ENCODE measurements around the gene GSE1.
A peak's percentile ranks its signal among the peaks of the same experiment; 100 is the strongest.

The GSE1 gene

GRCh38 chr16:85657267-85657650 is 44.1 kb downstream of the GSE1 start:
- Histone ChIP-seq H3K9ac (ENCODE audit: low read length) (no peak overlapping the region), H3K4me3 (ENCODE audit: low read length) (no peak overlapping the region), H3K4me1 (ENCODE audit: control insufficient read depth, insufficient read depth, low read length) (peaks cover 14% of the 10 kb centered on the region), H3K27me3 (replicated peaks; ENCODE audit: control insufficient read depth, insufficient read depth, low read length) (no peaks in the 10 kb centered on the region), H3K9me3 (ENCODE audit: control insufficient read depth, low read length) (no peaks in the 10 kb centered on the region), H3K36me3 (ENCODE audit: control insufficient read depth, insufficient read depth, low read length, severe bottlenecking) (peaks cover 80% of the 10 kb centered on the region)
- no peak for DNase-seq (ENCODE audit: low read depth)

GRCh38 chr16:85657996-85658395 is 44.9 kb downstream of the GSE1 start:
- Histone ChIP-seq H3K9ac (ENCODE audit: low read length) (no peak overlapping the region), H3K27me3 (replicated peaks; ENCODE audit: control insufficient read depth, insufficient read depth, low read length) (no peaks in the 10 kb centered on the region), H3K4me3 (ENCODE audit: low read length) (no peak overlapping the region), H3K36me3 (ENCODE audit: control insufficient read depth, insufficient read depth, low read length, severe bottlenecking) (peaks cover 88% of the 10 kb centered on the region), H3K4me1 (ENCODE audit: control insufficient read depth, insufficient read depth, low read length) (peaks cover 14% of the 10 kb centered on the region), H3K9me3 (ENCODE audit: control insufficient read depth, low read length) (no peaks in the 10 kb centered on the region)
- no peak for DNase-seq (ENCODE audit: low read depth)

GRCh38 chr16:85658504-85659326 is 45.6 kb downstream of the GSE1 start:
- H3K9ac ChIP-seq (ENCODE audit: low read length): no peak overlapping the region
- no peak overlapping the region for H3K4me3 ChIP-seq (ENCODE audit: low read length)
- H3K27me3 ChIP-seq (replicated peaks; ENCODE audit: control insufficient read depth, insufficient read depth, low read length): no peaks in the 10 kb centered on the region
- no peak for DNase-seq (ENCODE audit: low read depth)
- peaks cover 94% of the 10 kb centered on the region for H3K36me3 ChIP-seq (ENCODE audit: control insufficient read depth, insufficient read depth, low read length, severe bottlenecking)
- no peaks in the 10 kb centered on the region for H3K9me3 ChIP-seq (ENCODE audit: control insufficient read depth, low read length)
- H3K4me1 ChIP-seq (ENCODE audit: control insufficient read depth, insufficient read depth, low read length): peaks cover 14% of the 10 kb centered on the region

- DNase-seq (ENCODE audit: low read depth): no peak
- peaks cover 14% of the 10 kb centered on the region for H3K4me1 ChIP-seq (ENCODE audit: control insufficient read depth, insufficient read depth, low read length)
- H3K4me3 ChIP-seq (ENCODE audit: low read length): no peak overlapping the region
- H3K27me3 ChIP-seq (replicated peaks; ENCODE audit: control insufficient read depth, insufficient read depth, low read length): no peaks in the 10 kb centered on the region
- no peak overlapping the region for H3K9ac ChIP-seq (ENCODE audit: low read length)
- peaks cover 95% of the 10 kb centered on the region for H3K36me3 ChIP-seq (ENCODE audit: control insufficient read depth, insufficient read depth, low read length, severe bottlenecking)
- no peaks in the 10 kb centered on the region for H3K9me3 ChIP-seq (ENCODE audit: control insufficient read depth, low read length)
Measured at GRCh38 chr16:85659336-85659735, 46.2 kb downstream of the GSE1 start.

GRCh38 chr16:85659805-85660511 is 46.8 kb downstream of the GSE1 start:
- no peak overlapping the region for H3K4me3 ChIP-seq (ENCODE audit: low read length)
- H3K27me3 ChIP-seq (replicated peaks; ENCODE audit: control insufficient read depth, insufficient read depth, low read length): no peaks in the 10 kb centered on the region
- peaks cover 95% of the 10 kb centered on the region for H3K36me3 ChIP-seq (ENCODE audit: control insufficient read depth, insufficient read depth, low read length, severe bottlenecking)
- H3K4me1 ChIP-seq (ENCODE audit: control insufficient read depth, insufficient read depth, low read length): peaks cover 14% of the 10 kb centered on the region
- peak; percentile 58 for DNase-seq (ENCODE audit: low read depth)
- no peak overlapping the region for H3K9ac ChIP-seq (ENCODE audit: low read length)
- no peaks in the 10 kb centered on the region for H3K9me3 ChIP-seq (ENCODE audit: control insufficient read depth, low read length)

GRCh38 chr16:85660843-85661739 is 48.0 kb downstream of the GSE1 start:
- Histone ChIP-seq H3K9ac (ENCODE audit: low read length) (no peak overlapping the region), H3K4me1 (ENCODE audit: control insufficient read depth, insufficient read depth, low read length) (peaks cover 13% of the 10 kb centered on the region), H3K9me3 (ENCODE audit: control insufficient read depth, low read length) (no peaks in the 10 kb centered on the region), H3K36me3 (ENCODE audit: control insufficient read depth, insufficient read depth, low read length, severe bottlenecking) (peaks cover 97% of the 10 kb centered on the region), H3K4me3 (ENCODE audit: low read length) (no peak overlapping the region), H3K27me3 (replicated peaks; ENCODE audit: control insufficient read depth, insufficient read depth, low read length) (no peaks in the 10 kb centered on the region)
- DNase-seq (ENCODE audit: low read depth): no peak

GRCh38 chr16:85661740-85662481 is 48.8 kb downstream of the GSE1 start:
- Histone ChIP-seq H3K36me3 (ENCODE audit: control insufficient read depth, insufficient read depth, low read length, severe bottlenecking) (peaks cover 97% of the 10 kb centered on the region), H3K9ac (ENCODE audit: low read length) (no peak overlapping the region), H3K9me3 (ENCODE audit: control insufficient read depth, low read length) (no peaks in the 10 kb centered on the region), H3K4me1 (ENCODE audit: control insufficient read depth, insufficient read depth, low read length) (peaks cover 6% of the 10 kb centered on the region), H3K27me3 (replicated peaks; ENCODE audit: control insufficient read depth, insufficient read depth, low read length) (no peaks in the 10 kb centered on the region), H3K4me3 (ENCODE audit: low read length) (no peak overlapping the region)
- no peak for DNase-seq (ENCODE audit: low read depth)

- peaks cover 97% of the 10 kb centered on the region for H3K36me3 ChIP-seq (ENCODE audit: control insufficient read depth, insufficient read depth, low read length, severe bottlenecking)
- no peaks in the 10 kb centered on the region for H3K27me3 ChIP-seq (replicated peaks; ENCODE audit: control insufficient read depth, insufficient read depth, low read length)
- no peak overlapping the region for H3K9ac ChIP-seq (ENCODE audit: low read length)
- no peaks in the 10 kb centered on the region for H3K9me3 ChIP-seq (ENCODE audit: control insufficient read depth, low read length)
- no peak for DNase-seq (ENCODE audit: low read depth)
- peaks cover under 1% of the 10 kb centered on the region for H3K4me1 ChIP-seq (ENCODE audit: control insufficient read depth, insufficient read depth, low read length)
- no peak overlapping the region for H3K4me3 ChIP-seq (ENCODE audit: low read length)
Measured at GRCh38 chr16:85662482-85662812, 49.3 kb downstream of the GSE1 start.

- DNase-seq (ENCODE audit: low read depth): no peak
- H3K27me3 ChIP-seq (replicated peaks; ENCODE audit: control insufficient read depth, insufficient read depth, low read length): no peaks in the 10 kb centered on the region
- H3K4me3 ChIP-seq (ENCODE audit: low read length): no peak overlapping the region
- no peak overlapping the region for H3K9ac ChIP-seq (ENCODE audit: low read length)
- H3K4me1 ChIP-seq (ENCODE audit: control insufficient read depth, insufficient read depth, low read length): no peaks in the 10 kb centered on the region
- H3K9me3 ChIP-seq (ENCODE audit: control insufficient read depth, low read length): no peaks in the 10 kb centered on the region
- H3K36me3 ChIP-seq (ENCODE audit: control insufficient read depth, insufficient read depth, low read length, severe bottlenecking): peaks cover 97% of the 10 kb centered on the region
Measured at GRCh38 chr16:85662976-85663830, 50.1 kb downstream of the GSE1 start.

GRCh38 chr16:85663891-85664321 is 50.8 kb downstream of the GSE1 start:
- no peak for DNase-seq (ENCODE audit: low read depth)
- Histone ChIP-seq H3K4me1 (ENCODE audit: control insufficient read depth, insufficient read depth, low read length) (no peaks in the 10 kb centered on the region), H3K9ac (ENCODE audit: low read length) (no peak overlapping the region), H3K27me3 (replicated peaks; ENCODE audit: control insufficient read depth, insufficient read depth, low read length) (no peaks in the 10 kb centered on the region), H3K4me3 (ENCODE audit: low read length) (no peak overlapping the region), H3K36me3 (ENCODE audit: control insufficient read depth, insufficient read depth, low read length, severe bottlenecking) (peaks cover 96% of the 10 kb centered on the region), H3K9me3 (ENCODE audit: control insufficient read depth, low read length) (no peaks in the 10 kb centered on the region)

Data from adipocyte (in vitro differentiated cells).